Measurements from ENCODE around the gene PRKCZ.

Gene PRKCZ

DNA sequence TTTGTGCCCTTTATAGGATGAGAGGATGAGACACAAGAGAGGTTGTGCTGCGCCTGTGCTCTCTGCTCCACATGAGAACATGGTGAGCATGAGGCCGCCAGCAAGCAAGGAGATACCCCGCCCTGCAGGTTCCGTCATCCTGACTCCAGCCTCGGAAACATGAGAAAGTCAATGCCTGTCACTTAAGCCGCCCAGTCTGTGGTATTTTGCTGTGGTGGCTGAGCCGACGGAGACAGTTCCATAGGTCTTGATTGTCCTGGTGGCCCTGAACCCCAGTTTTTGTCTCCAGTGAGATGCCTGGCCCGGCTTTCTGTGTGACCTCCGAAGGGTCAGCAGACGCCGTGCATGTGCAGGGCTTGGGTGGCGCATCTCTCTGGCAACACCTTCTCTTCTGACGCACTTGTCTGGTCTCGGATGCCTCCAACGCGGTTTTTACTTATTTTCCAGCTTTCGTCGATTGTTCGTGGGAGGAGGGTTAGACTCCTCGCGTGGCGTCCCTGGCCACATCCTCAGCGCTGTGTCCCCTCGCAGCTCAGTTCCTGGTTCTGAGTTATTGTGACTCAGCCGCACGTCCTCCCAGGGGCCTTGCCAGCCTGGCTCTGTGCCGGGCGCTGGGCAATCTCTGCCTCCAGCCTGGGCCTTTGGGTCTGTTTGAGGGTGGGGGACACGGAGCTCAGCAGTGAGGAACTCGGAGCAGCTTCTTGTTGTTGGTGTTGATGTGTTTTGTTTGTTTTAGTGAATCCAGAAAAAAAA is 74.4 kb downstream of the PRKCZ start:
- no peak for DNase-seq

DNA sequence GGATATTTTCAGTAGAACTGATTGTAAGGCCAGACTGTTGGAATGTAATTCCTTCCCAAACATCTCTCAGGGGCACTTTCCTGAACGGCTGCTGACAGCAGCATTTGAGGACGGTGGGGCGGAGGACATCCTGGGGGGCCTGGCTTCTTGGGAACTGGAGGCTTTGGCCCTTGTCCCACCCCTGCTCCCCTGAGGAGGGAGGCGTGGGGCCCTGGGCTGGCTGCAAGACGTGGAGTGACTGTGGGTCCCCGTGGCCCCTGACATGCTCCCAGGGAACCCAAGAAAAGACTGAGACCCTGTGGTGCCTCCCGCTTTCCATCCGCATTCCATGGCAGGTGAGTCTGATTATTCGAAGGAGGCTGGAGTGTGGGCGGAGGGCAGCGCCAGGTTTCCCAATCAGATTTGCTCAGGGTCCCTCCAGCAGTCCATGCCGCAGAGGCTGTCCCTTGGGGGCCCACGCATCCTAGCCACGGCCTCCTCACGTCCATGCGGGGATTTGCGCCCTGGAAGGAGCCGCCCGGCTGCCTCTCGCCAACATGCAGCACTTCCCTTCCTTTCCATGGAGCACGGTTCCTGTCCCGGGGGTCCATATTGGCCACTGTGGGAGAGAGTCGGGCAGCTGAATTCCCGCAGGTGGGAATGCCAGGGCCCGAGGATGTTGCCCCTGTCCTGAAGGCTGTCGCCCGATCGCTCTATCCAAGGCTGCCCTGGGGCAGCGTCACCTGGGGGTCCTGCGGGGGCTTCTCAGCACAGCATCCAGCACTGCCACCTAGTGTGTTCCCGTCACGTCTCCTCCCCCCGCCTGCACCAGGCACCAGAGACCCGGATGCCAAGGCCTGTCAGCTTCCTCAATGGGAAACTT is 75.4 kb downstream of the PRKCZ start:
- no peak for DNase-seq

DNA sequence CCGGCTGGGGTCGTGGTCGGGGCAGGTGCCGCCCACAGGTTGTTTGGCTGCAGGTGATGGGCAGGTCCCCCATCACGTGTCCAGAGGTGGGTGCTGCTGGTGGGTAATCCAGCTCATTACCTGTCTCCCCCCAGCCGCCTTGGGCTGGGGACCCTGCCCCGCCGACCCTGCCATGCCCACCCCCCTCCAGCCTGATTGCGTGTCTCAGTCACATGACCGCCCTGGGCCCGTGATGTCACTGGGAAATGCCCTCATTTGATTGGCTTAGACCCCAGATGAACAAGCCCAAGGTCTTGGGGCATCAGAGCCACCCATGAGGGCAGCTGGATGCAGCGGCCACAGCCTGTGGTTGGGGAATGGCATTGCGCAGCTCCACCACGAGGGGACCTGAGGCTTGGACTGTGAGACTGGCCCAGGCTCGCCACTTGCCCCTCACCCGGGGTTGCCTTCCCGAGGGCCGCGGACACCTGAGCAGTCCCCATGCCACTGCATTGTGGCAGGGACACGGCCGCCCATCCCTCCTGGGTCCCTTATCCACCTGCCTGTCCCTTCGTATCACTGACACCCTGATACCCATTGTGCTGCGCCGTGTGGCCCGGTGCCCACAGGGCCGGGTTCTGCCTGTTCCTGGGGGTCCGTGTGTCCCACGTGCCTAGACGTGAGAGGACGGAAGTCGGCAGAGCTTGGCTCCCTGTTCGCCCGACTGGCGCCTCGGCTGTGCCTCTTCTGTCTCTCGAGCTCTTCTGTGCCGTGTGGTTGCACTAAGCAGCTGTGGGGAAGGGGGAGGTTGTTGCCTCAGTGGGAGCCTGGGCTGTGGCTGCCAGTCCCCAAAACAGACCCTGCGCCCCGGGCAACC is 76.3 kb downstream of the PRKCZ start:
- DNase-seq: no peak

DNA sequence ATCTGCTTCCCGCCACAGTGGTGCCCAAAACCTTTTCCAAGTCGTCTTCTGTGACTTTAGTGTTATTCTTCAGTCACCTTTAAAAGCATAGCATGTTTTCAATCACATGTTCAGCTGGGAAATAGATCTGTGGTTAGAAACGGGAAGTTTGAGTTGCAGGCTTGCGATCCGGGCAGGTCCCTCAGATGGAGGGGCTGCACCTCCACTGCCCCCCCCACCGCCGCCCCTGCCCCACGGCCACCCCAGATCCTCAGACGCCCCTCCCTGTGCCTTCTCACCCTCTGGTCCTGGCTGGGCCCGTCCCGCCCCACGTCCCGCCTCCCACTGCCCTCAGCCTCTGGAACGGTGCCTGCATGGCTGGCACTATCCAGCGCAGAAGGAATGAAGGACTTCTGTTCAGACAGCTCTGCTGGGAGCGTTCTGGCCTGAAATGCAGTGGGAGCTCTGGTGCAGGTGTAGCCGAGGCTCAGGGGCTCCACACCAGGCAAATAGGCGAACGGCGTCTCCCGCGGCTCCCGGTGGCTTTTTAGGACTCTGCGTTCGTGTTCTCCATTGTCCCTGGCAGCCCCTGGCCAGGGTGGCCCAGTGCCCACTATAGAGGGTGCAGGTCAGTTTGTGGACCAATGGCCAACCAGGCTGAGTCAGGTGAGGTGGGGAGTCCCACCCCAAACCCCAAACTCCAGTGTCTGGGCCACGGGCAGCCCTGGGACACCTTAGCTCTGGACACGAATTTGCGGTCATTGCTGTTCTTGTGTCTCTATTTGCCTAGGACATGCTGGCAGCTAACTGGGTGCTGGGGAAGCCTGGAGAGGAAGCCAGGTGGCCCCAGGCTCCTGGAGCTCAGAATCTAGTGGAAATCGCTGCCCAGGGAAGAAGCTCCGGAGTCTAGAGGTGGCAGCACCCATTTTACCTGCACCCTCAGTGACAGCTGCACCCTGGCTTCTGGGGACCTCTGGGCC is 77.3 kb downstream of the PRKCZ start:
- DNase-seq: no peak

DNA sequence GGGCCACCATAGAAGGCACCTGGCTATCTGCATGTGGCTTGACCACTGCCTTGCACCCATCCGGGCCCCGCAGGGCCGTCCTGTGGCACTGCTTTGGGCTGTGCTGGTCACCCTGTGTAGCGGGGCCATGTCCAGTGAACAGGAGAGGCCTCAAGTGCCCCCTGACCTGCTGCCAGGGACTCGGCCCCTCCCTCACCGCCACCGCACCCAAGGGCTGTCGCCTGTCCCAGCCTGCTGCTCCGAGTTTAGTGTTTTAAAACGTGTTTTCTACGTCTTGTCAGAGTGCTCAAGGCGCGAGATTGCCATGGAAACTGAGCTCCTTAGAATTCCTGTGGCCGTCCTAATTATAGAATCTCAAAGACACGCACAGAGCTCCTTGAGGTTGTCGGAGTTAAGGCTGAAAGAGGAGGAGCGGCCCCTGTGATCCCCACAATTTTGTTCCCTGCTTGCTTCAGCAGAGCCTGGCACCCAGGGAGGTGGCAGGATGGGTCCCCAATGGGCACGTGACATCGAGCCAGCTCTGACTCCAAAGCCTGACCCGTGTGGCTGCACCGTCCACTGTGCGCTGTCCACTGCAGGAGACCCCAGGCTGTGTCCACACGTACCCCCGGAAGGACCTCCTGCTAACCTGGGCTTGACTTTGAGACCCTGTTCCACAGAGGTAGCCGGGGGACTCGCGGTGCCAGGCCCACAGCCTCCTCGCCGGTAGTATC is 78.1 kb downstream of the PRKCZ start:
- no peak for DNase-seq

DNA sequence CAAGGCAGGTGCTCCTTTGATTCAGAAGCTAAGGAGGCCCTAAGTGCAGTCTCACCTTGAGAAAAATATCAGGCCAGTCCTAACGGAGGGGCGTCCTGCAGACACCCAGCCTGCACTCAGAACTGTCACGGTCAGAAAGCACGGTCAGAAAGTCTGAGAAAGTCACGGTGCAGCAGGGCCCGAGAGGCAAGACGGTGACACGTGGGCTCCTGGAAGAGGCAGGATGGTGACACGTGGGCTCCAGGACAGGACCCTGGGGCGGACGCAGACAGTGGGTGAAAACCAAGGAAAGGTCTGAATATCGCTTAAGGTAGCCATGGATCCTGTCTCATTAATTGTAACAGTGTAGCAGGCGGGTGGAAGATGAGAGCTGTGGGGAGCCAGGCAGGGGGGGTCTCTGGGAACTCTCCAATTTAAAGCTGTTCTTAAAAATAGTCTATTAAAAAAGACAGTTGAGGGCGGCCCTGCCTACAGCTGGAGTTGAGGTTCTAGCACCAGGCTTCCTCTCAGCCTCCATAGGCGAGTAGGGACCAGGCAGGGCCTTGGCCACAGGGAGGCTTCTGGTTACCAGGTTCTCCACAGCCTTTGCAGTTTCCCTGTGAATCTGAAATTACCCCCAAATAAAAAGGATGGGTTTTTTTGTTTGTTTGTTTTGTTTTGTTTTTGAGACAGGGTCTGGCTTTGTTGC is 79.2 kb downstream of the PRKCZ start:
- DNase-seq: no peak

DNA sequence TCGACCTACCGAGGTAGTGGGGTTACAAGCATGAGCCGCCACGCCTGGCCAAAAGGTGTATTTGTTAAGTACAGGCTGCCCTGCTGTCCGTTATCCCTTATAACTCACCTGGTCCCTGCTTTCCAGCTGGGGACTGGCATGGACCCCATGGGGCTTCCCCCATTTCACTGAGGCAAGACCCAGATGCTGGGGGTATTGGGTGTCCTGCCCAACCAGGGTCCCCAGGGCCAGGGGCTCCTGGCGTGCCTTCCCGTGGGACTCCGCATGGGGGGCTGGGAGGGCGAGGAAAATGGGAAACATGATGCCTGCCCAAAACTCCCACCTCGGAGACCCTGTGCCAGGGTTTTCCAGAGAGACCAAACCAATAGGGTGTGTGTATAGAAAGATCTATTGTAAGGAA is 79.9 kb downstream of the PRKCZ start:
- DNase-seq: no peak

DNA sequence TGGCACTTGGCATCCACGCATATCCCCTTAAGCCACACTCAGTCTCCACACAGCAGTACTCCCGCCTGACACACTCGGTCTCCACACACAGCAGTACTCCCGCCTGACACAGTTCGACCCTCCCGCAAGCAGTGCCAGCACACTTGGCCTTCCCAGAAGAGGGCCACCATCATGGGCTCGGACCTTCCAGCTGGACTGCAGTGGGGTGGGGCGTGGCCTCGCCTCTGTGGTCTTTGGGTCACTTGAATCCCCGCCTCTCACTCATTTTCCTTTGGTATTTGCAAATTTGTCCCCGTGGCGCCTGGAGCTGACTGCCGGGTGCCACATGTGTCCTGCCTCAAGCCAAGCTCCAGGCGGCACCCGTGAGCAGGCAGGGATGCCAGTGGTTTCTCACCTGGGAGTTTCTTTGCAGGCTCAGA is 80.7 kb downstream of the PRKCZ start:
- DNase-seq: no peak

DNA sequence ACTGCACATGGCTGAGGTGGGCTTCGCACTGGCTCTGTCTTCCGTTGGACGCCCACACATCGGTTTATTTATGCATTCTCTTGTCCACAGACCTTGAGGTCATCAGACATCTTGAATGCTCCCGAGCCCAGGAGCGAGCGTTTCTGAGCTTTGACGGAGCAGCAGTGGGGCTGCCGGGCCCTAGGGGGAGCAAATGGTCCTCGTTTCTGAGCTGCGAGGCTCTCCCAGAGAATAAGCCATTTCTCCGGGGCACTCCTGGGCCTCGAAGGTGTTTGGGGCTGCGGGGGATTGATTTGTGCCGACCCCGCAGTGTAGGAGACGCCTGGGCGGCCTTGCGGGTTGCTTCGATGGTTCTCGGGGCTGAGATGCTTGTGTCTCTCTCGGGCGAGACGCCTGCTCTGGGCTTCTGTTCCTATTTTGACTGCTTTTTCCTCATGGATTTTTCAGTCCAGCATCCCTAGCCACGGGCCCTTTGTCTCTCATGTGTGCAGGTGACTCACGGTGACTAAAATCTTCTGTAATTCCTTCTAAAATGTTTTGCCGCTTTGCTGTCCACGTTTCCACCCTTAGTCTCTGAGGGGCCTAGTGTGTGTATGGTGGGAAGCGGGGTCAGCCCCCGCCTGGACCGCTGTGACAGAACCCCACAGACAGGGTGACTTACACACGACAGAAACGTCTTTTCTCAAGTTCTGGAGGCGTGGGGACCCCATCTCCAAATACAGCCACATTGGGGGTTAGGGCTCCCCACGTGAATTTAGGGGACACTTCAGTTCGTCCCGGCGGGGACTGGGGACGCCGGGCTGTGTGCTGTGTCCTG is 82.2 kb downstream of the PRKCZ start:
- no peak for DNase-seq

DNA sequence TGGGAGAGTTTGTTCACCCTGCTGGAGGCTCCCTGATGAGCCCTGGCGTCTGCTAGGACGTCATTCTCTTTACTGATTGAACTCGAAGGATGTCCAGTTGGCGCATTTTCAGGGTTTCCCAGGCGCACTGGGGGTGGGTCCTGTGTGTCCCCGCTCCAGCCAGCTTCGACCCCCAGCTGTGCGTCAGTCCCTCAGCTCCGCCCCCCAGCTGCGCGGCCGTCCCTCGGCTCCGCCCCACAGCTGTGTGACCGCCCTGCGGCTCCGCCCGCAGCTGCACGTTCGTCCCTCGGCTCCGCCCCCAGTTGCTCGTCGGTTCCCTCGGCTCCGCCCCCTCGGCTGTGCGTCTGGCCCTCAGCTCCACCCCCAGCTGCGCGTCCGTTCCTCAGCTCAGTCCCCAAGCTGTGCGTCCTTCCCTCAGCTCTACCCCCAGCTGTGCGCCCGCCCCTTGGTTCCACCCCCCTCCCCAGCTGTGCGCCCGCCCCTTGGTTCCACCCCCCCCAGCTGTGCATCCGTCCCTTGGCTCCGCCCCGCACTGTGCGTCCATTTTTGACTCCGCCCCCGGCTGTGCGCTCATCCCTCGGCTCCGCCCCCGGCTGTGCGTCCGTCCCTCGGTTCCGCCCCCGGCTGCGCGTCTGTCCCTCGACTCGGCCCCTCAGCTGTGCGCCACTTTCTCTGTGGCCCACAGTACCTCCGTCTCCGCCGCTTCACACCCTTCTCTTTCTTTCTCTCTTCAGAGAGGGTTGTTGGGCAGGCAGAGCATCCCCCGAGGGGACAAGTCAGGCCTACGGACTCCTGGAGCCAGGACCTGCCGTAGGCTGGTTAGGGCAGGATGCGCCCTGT is 83.0 kb downstream of the PRKCZ start:
- DNase-seq: peak; percentile 92

DNA sequence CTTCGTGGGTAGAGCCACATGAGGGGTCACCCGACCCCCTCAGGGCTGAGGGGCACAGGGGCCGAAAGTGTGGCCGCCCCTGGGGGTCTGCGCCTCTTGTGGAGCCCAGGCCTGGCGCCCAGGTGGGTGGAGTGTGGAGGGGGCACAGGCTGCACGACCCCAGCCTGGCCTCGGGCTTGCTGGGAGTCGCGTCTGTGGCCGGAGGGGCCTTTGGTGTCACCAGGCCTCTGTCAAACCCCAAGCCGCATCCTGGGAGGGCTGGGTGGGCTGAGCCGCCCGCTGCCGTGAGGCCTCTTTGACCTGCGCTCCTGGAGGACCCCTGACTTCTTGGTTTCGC is 83.6 kb downstream of the PRKCZ start:
- DNase-seq: no peak

DNA sequence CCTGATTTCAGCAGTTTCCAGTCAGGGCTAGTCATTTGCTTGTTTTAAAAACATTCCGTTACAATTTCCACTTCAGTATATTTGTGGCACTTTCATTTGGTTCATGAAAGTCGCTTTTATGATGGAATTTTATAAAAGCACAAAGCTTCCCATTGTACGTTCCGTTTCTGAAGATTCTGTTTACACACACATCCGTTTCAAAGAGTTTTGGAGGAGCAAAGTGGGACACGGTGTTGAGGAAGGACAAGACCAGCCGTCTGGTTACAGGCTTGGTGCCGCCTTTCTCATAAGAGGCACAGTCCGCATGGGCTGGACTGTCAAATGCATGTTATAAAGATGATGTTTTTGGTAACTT is 84.0 kb downstream of the PRKCZ start:
- DNase-seq: no peak

DNA sequence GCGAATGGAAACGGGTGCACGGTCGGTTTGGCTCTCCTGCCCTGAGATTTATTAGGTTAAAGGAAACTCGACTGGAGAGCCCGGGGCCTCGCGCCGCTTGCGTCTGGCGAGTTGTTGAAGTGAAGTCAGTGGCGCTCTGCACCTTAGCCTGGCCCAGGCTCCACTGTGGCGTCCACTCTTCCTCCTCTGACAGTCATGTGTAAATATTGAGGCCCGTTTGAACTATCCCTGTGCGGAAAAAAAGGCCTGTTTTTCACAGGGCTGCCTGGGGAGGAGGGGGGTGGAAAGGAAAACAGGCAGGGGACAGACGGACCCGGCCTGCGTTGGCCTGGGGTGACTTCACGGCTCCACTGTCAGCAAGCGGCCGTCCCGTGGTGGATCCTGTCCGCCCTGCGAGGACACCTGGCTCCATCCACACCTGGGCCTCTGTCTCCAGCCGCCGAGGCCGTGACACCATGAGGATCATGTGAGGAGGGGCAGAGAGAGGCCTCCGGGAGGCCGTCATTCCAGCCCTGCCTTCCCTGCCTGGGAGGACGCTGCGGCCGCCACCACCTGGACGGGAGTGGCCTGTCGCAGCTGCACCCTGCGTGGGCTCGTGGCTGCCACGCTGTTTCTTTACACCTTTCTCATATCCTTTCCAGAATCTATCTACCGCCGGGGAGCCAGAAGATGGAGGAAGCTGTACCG is 84.6 kb downstream of the PRKCZ start:
- DNase-seq: no peak

DNA sequence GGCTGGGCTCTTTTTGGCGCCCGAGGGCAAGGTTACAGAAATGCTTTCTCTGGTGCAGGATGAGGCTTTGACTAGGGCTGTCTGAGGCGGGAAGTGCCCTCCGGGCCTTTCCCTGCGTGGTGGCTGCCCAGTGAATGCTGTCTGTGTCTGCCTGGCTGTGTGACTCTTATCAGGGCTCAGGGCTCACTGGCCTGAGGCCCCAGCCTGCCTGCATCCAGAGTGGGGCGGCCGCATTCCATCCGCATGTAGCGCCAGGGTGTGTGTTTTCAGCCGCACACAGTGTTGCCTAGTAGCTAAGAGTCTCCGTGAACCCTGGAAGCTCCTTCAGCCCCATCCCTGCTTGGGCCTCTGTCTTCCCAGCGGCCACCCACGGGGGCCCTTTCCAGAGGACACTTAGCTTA is 85.2 kb downstream of the PRKCZ start:
- DNase-seq: no peak

DNA sequence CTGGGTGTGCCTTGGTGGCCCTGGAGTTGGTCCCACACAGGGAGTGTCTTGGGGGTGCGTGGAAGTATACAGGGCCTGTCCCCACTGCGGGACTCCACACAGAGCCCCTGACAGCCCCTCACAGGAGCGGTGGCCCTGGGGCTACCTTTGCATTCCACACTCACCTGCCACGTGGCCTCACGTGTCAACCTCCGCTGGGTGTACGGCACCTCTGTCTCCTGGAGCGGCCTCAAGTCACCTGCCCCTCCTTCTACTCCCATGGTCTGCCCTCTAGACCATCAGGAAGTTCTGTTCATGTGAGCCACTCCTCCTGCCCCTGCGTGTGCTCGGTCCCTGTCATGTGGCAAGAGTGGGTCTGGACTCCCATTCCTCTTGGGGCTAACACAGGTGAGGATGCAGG is 85.7 kb downstream of the PRKCZ start:
- DNase-seq: no peak

DNA sequence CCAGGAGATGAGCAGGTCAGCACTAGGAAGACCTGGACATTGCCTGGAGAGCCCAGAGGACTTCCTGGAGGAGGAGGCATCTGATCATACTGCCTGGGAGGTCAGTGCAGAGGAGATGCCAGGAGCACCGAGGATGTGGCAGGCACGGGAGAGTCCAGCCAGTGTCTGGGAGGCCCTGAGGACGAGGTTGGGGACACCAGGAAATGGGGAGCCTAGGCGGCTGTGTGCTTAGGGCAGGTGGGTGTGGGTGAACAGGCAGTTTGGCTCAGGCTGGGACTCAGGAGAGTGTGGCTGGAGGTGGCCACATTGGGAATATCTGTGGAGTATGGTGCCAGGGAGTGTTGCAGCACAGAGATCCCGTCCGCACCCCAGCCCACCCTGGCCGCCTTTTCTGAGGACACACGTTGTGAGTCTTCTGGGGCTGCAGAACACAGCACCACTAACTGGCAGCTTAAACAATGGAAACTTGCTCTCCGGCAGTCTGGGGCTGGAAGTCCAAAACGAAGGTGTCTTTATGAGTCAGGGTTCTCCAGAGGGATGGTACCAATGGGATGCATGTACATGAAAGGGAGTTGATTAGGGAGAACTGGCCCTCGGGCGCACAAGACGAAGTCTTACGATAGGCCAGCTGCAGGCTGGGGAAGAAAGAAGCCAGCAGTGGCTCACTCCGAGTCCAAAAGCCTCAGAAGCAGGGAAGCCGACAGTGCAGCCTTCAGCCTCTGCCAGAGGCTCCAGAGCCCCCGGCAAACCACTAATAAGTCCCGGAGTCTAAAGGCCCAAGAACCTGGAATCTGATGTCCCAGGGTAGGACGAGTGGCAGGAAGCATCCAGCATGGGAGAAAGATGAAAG is 86.4 kb downstream of the PRKCZ start:
- no peak for DNase-seq

DNA sequence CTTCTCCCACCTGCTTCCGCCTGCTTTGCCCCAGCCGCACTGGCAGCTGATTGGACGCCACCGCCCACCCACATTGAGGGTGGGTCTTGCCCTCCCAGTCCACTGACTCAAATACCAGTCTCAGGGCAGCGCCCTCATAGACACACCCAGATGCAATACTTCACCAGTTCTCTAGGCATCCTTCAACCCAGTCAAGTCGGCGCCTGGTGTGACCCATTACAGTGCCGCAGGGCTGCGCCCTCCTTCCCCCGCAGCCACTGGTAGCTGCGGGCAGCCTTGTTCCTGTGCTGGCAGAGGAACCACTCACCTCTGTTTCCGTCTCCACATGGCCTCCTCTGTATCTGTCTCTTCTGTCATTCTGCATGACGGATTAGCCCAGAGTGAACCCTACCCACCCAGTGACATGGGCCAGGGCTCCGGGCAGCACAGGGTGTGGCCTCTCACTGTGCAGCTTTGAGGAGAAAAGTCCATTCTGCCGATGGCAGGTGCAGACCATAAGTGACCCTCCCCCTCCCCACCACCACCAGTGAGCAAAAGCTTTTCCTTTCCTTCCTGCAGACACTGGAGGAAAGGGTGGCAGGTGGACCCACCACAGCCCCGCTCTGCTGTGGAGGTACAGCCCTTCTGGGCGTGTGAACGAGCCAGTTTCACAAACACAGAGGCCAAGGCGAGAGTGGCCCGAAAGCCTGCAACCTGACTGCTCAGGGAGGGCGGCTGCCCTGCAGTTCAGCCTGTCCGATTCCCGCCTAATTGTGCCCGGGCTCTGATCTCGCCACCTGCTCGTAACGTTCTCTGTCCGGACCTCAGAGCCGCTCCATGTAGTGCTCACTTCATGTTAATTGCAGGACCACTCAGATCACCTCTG is 87.3 kb downstream of the PRKCZ start:
- DNase-seq: no peak
